NCI-H2029 treated with DMSO at 0.1 percent for 48 hours (cell line): ENCODE results near the gene KIF13A.
"Not testable (repeated sequence)": the region's sequence is repeated elsewhere in the genome, so short reads cannot be mapped to it uniquely, and the experiment has no call there.

Experiments
- DNase-seq: peaks from one replicate; lab custom pipeline; 2025; lab: John Stamatoyannopoulos, UW

Gene KIF13A

GRCh38 chr6:17968876-17969275 is 18.6 kb downstream of the KIF13A start:
- no peak for DNase-seq

- no peak for DNase-seq
Observed at GRCh38 chr6:17967668-17968518, 19.5 kb downstream of the KIF13A start.

- DNase-seq, result no peak
Observed at GRCh38 chr6:17966451-17966850, 21.0 kb downstream of the KIF13A start.

- DNase-seq, result no peak
Observed at GRCh38 chr6:17965397-17965796, 22.0 kb downstream of the KIF13A start.

GRCh38 chr6:17964633-17965032 is 22.8 kb downstream of the KIF13A start:
- DNase-seq, result no peak

GRCh38 chr6:17962436-17963031 is 24.9 kb downstream of the KIF13A start:
- DNase-seq, result no peak

- no peak for DNase-seq
Observed at GRCh38 chr6:17959302-17959701, 28.1 kb downstream of the KIF13A start.

- DNase-seq, result no peak
Observed at GRCh38 chr6:17957904-17958620, 29.4 kb downstream of the KIF13A start.

GRCh38 chr6:17957498-17957897 is 29.9 kb downstream of the KIF13A start:
- no peak for DNase-seq

- no peak for DNase-seq
Observed at GRCh38 chr6:17957086-17957485, 30.3 kb downstream of the KIF13A start.

- DNase-seq, result no peak
Observed at GRCh38 chr6:17950095-17950494, 37.3 kb downstream of the KIF13A start.

GRCh38 chr6:17949168-17949567 is 38.3 kb downstream of the KIF13A start:
- DNase-seq, result no peak

- DNase-seq, result no peak
Observed at GRCh38 chr6:17948725-17949124, 38.7 kb downstream of the KIF13A start.

- DNase-seq, result not testable (repeated sequence)
Observed at GRCh38 chr6:17947574-17947973, 39.9 kb downstream of the KIF13A start.

- DNase-seq, result no peak
Observed at GRCh38 chr6:17945575-17945974, 41.9 kb downstream of the KIF13A start.

- no peak for DNase-seq
Observed at GRCh38 chr6:17945111-17945510, 42.3 kb downstream of the KIF13A start.

- DNase-seq, result no peak
Observed at GRCh38 chr6:17941318-17941717, 46.1 kb downstream of the KIF13A start.

GRCh38 chr6:17940151-17940792 is 47.2 kb downstream of the KIF13A start:
- DNase-seq, result no peak

- no peak for DNase-seq
Observed at GRCh38 chr6:17938901-17939300, 48.5 kb downstream of the KIF13A start.

GRCh38 chr6:17935188-17936149 is 52.0 kb downstream of the KIF13A start:
- DNase-seq, result no peak

- no peak for DNase-seq
Observed at GRCh38 chr6:17933716-17934115, 53.7 kb downstream of the KIF13A start.
